Stimulated activated CD8-positive, alpha-beta memory T cell treated with anti-CD3 and anti-CD28 coated beads, Interleukin-15, amount 100 ng/mL, for 24 hours (primary cell): Measurements from ENCODE around the gene SLC10A6.

Experiments
- DNase-seq: peaks from one replicate; pipeline ENCODE4 v3.0.0-alpha.2; 2020; ENCODE audit warnings: low read depth

The SLC10A6 gene

GRCh38 chr4:86848136-86848535 is 1.0 kb downstream of the SLC10A6 start:
- DNase-seq, result no peak

GRCh38 chr4:86847571-86847970 is 1.6 kb downstream of the SLC10A6 start:
- no peak for DNase-seq

GRCh38 chr4:86846921-86847320 is 2.3 kb downstream of the SLC10A6 start:
- DNase-seq, result no peak

- DNase-seq, result no peak
Observed at GRCh38 chr4:86845593-86845992, 3.6 kb downstream of the SLC10A6 start.

- DNase-seq, result no peak
Observed at GRCh38 chr4:86841309-86841708, 7.9 kb downstream of the SLC10A6 start.

GRCh38 chr4:86840858-86841257 is 8.3 kb downstream of the SLC10A6 start:
- DNase-seq, result no peak

GRCh38 chr4:86837691-86838503 is 11.3 kb downstream of the SLC10A6 start:
- no peak for DNase-seq

- DNase-seq, result no peak
Observed at GRCh38 chr4:86835677-86836076, 13.5 kb downstream of the SLC10A6 start.

- no peak for DNase-seq
Observed at GRCh38 chr4:86834901-86835300, 14.3 kb downstream of the SLC10A6 start.

- DNase-seq, result no peak
Observed at GRCh38 chr4:86833615-86834014, 15.6 kb downstream of the SLC10A6 start.

GRCh38 chr4:86831262-86832130 is 17.7 kb downstream of the SLC10A6 start:
- DNase-seq, result no peak

- no peak for DNase-seq
Observed at GRCh38 chr4:86825511-86825910, 23.7 kb downstream of the SLC10A6 start.

- no peak for DNase-seq
Observed at GRCh38 chr4:86822136-86822535, 27.0 kb downstream of the SLC10A6 start.

- DNase-seq, result no peak
Observed at GRCh38 chr4:86821151-86821550, 28.0 kb downstream of the SLC10A6 start.

GRCh38 chr4:86819561-86819960 is 29.6 kb downstream of the SLC10A6 start:
- no peak for DNase-seq

GRCh38 chr4:86818841-86819240 is 30.3 kb downstream of the SLC10A6 start:
- DNase-seq, result no peak

GRCh38 chr4:86818211-86818610 is 31.0 kb downstream of the SLC10A6 start:
- DNase-seq, result no peak

GRCh38 chr4:86816501-86817273 is 32.5 kb downstream of the SLC10A6 start:
- DNase-seq, result no peak

- no peak for DNase-seq
Observed at GRCh38 chr4:86815653-86816052, 33.5 kb downstream of the SLC10A6 start.

GRCh38 chr4:86810847-86811246 is 38.3 kb downstream of the SLC10A6 start:
- DNase-seq, result no peak

GRCh38 chr4:86809809-86810208 is 39.4 kb downstream of the SLC10A6 start:
- no peak for DNase-seq

GRCh38 chr4:86791126-86791525 is 58.1 kb downstream of the SLC10A6 start:
- no peak for DNase-seq
